Mononuclear cell (primary cell): ENCODE results near the gene OR2T35. TPM values are rescaled to one million over a fixed set of nuclear protein-coding genes. Genes with fewer than 3 reads are reported as not detected.
"Not testable (repeated sequence)": the region's sequence is repeated elsewhere in the genome, so short reads cannot be mapped to it uniquely, and the experiment has no call there.

ENCODE experiments used
- H3K27me3 ChIP-seq: 2 replicates; pipeline ENCODE4 v1.6.0; 2011; ENCODE audit warnings: low read length, control low read depth; ENCODE audit not compliant: insufficient read depth
- H3K4me1 ChIP-seq: 2 replicates; pipeline ENCODE4 v1.5.1; 2011; ENCODE audit warnings: mild to moderate bottlenecking, low read length, control low read depth; ENCODE audit not compliant: insufficient read depth
- H3K4me3 ChIP-seq: 2 replicates; pipeline ENCODE4 v1.5.1; 2011; ENCODE audit warnings: mild to moderate bottlenecking, low read length, moderate library complexity
- H3K9me3 ChIP-seq: 2 replicates; pipeline ENCODE4 v1.5.1; 2011; ENCODE audit warnings: low read depth, mild to moderate bottlenecking, control low read depth, low read length
- total RNA-seq: library from RNA; depleted of rRNA; stranded (reverse); fragments of >200 nt; gene quantifications from one replicate; pipeline ENCODE4 v1.2.3, GENCODE V29; 2012

Gene OR2T35
- total RNA-seq, 1 donor: 0.42 TPM

- H3K4me3 ChIP-seq, H3K9me3 ChIP-seq, H3K4me1 ChIP-seq, H3K27me3 ChIP-seq: not testable (repeated sequence)
Measured at GRCh38 chr1:248636612-248637011, 8.5 kb downstream of the OR2T35 start.

DNA sequence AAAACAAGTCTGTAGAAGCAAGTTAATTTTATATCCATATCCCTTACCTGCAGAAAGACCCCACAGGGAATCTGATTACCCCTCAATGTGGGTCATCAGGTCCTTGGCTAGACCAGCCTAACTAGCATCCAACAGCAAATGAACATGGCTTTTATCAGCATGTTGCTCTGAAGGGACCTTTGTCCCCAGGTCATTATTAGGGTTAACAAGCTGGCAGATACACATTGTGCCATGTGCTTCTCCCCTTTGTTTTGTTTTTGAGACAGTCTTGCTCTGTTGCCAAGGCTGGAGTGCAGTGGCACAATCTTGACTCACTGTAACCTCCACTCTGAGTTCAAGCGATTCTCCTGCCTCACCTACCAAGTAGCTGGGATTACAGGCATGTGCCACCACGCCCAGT is 10.1 kb downstream of the OR2T35 start, which contains the start of gene OR2T11:
Gene OR2T11 (minus strand): TSS at position 101 of the 400 bp plus-strand sequence. CDS start 7,963 bp downstream, outside the sequence.
- H3K4me1 ChIP-seq, H3K27me3 ChIP-seq, H3K4me3 ChIP-seq, H3K9me3 ChIP-seq: not testable (repeated sequence)

DNA sequence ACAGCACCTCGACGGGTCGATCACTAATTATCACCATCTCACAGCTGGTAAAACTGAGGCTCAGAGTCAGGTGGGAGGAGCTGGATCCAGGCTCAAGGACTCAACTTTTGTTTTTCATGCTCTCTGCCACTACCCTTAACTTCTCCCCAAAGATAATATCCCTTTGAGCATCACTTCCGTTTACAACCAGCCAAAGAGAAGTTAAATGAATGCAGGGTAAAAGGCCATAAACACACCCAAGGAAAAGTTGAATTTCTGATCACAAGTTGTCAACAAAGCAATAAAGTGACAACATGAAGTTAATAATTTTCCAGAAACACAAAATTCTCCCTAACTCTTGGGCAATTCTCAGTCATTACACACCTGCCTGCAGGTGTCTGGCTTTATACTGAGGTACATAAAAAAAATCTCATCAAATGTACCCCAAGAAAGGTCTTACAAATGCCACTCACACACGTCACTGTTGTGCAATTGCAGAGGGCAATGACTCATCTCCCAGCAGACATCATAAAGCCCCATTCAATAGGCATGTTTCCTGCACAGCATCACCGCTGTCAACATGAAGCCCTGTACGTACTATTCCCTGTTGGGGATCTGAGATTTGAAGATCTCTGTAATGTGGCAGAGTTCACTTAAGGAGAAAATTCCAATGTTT is 13.6 kb downstream of the OR2T35 start:
- Histone ChIP-seq H3K27me3 (no peaks in the 10 kb centered on the region), H3K4me1 (no peaks in the 10 kb centered on the region), H3K9me3 (no peaks in the 10 kb centered on the region), H3K4me3 (no peak overlapping the region)

- Histone ChIP-seq H3K9me3 (no peaks in the 10 kb centered on the region), H3K27me3 (no peaks in the 10 kb centered on the region), H3K4me1 (no peaks in the 10 kb centered on the region), H3K4me3 (no peak overlapping the region)
Measured at GRCh38 chr1:248630551-248630950, 14.5 kb downstream of the OR2T35 start.

GRCh38 chr1:248627971-248628844 is 16.9 kb downstream of the OR2T35 start:
- Histone ChIP-seq H3K4me3 (no peak overlapping the region), H3K4me1 (no peaks in the 10 kb centered on the region), H3K27me3 (no peaks in the 10 kb centered on the region), H3K9me3 (no peaks in the 10 kb centered on the region)

- no peaks in the 10 kb centered on the region for H3K4me1 ChIP-seq
- no peaks in the 10 kb centered on the region for H3K27me3 ChIP-seq
- no peak overlapping the region for H3K4me3 ChIP-seq
- no peaks in the 10 kb centered on the region for H3K9me3 ChIP-seq
Measured at GRCh38 chr1:248625971-248626370, 19.1 kb downstream of the OR2T35 start.

- Histone ChIP-seq H3K4me1 (no peaks in the 10 kb centered on the region), H3K27me3 (no peaks in the 10 kb centered on the region), H3K4me3 (no peak overlapping the region), H3K9me3 (no peaks in the 10 kb centered on the region)
Measured at GRCh38 chr1:248625166-248625565, 19.9 kb downstream of the OR2T35 start.

DNA sequence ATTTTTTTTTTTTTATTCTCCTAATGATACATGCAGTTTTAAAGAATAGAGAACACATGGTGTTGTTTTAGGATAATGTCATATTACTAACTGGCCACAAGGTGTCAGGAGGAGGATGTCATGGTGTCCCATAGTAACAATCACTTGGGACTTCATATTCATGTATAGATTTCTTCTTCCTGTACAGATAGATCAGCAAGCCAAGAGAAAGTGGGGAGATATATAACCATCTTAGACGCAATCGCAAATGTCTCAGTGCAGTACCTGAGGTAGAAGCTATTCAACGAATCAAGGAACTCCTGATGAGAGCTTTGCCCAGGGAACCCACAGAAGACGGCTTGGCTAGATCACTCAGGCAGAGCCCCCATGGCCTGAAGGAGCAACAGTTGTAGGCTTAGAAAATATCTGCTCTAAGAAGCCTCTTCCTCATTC is 22.5 kb downstream of the OR2T35 start:
- no peaks in the 10 kb centered on the region for H3K4me1 ChIP-seq
- no peaks in the 10 kb centered on the region for H3K9me3 ChIP-seq
- no peak overlapping the region for H3K4me3 ChIP-seq
- H3K27me3 ChIP-seq: no peaks in the 10 kb centered on the region

DNA sequence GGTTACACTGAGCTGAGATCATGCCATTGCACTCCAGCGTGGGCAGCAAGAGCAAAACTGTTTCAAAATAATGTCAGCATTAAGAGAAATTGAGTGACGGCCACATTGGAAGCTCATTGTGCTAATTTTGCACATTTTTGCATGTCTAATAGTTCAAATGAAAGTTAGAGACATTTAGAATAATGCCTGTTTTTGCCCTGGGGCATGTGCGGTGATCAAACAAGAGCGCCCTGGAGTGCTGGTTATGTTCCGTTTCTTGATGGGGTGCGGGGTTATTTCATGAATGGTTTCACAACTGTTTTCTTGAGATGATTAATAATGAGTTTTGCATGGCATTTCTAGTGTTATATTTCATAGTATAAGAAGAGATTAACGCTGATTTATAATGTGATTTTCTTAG is 23.3 kb downstream of the OR2T35 start:
- Histone ChIP-seq H3K27me3 (no peaks in the 10 kb centered on the region), H3K4me1 (no peaks in the 10 kb centered on the region), H3K4me3 (no peak overlapping the region), H3K9me3 (no peaks in the 10 kb centered on the region)

- Histone ChIP-seq H3K4me1 (no peaks in the 10 kb centered on the region), H3K4me3 (no peak overlapping the region), H3K27me3 (no peaks in the 10 kb centered on the region), H3K9me3 (no peaks in the 10 kb centered on the region)
Measured at GRCh38 chr1:248618878-248619277, 26.2 kb downstream of the OR2T35 start.

DNA sequence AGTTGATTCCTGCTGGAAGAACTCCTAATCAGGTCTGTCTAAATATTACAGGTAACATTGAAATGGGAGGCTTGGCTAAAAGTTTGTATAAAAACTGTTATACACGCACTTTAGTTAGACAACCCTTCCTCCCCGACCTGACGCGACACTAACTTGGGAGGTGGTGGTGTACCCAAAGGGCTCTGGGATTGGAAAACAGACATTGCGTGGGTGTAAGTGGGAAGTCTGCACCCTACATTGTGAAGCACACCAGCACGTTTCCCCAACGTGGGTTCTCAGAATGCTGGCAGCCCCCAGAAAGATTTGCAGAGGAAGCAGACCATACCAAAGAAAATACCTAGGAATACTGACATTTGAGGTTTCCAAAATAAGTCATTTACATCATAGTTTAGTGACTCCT is 27.0 kb downstream of the OR2T35 start:
- H3K9me3 ChIP-seq: no peaks in the 10 kb centered on the region
- no peaks in the 10 kb centered on the region for H3K27me3 ChIP-seq
- no peaks in the 10 kb centered on the region for H3K4me1 ChIP-seq
- H3K4me3 ChIP-seq: no peak overlapping the region

GRCh38 chr1:248613742-248614141 is 31.3 kb downstream of the OR2T35 start:
- Histone ChIP-seq H3K9me3 (no peaks in the 10 kb centered on the region), H3K4me3 (no peak overlapping the region), H3K27me3 (no peaks in the 10 kb centered on the region), H3K4me1 (no peaks in the 10 kb centered on the region)

DNA sequence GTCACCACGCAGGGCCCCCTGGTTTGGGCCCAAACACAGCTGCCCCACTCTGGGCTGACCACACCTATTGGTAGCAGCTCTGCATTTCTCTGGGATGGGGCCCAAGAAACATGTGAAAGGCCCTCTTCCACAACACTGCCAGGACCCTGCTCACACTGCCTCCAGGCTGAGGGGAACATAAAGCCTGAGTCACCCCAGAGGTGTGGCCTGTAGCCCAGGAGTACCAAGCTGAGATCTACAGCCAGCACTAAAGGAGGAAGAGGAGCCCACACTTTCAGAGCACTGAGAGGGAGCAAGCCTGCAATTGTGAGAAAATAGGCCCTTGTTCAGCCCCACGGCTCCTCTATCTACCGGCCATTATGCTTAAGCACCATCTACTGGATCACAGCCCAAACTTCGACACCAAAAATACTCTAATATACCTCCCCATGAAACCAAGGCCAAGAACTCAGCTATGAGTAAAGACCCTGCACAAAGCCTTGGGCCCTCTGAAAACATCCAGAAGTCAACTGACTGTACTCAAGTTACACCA is 33.1 kb downstream of the OR2T35 start:
- H3K27me3 ChIP-seq: no peaks in the 10 kb centered on the region
- no peaks in the 10 kb centered on the region for H3K4me1 ChIP-seq
- H3K4me3 ChIP-seq: no peak overlapping the region
- no peaks in the 10 kb centered on the region for H3K9me3 ChIP-seq

- no peaks in the 10 kb centered on the region for H3K9me3 ChIP-seq
- no peak overlapping the region for H3K4me3 ChIP-seq
- H3K4me1 ChIP-seq: no peaks in the 10 kb centered on the region
- no peaks in the 10 kb centered on the region for H3K27me3 ChIP-seq
Measured at GRCh38 chr1:248610301-248610700, 34.8 kb downstream of the OR2T35 start.

- Histone ChIP-seq H3K4me1 (no peaks in the 10 kb centered on the region), H3K27me3 (no peaks in the 10 kb centered on the region), H3K4me3 (no peak overlapping the region), H3K9me3 (no peaks in the 10 kb centered on the region)
Measured at GRCh38 chr1:248599396-248599795, 45.7 kb downstream of the OR2T35 start.
